HL-60/S4 (cell line): ENCODE measurements around the gene FAM13A.

ENCODE experiments used
- in situ Hi-C: fragments of 300-500 bp; cut with MboI; formaldehyde crosslinking; loops from 2 replicates; pipeline ENCODE4 v1.14.3; 2022; ENCODE audit warnings: low sequenced_read_pairs

The FAM13A gene

DNA sequence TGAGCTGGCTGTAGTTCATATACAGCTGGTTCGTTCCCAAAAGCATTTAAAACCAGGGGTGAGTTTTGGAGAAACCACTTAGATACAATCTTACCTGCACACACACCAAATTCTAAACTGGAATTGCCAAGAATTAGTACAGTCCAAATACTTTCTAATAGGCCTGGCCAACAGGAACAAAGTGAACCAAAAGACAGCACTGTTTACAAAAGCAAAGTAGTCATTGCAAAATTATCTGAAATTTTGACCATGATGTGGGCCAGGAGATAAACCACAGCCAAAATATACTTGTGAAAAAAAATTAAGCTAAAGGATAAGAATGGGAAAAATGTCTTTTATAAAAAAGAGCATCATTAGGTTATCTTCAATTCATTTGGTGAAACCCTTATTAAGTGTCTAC, 321.4 kb downstream of the FAM13A start:
- in situ Hi-C loops, result no loop called here

- in situ Hi-C loops, result no loop called here
These were observed 322.5 kb downstream of the FAM13A start for GRCh38 chr4:88734403-88734949.

GRCh38 chr4:88732714-88733368, 324.1 kb downstream of the FAM13A start:
- in situ Hi-C loops, result no loop called here

GRCh38 chr4:88731381-88731780, 325.6 kb downstream of the FAM13A start:
- in situ Hi-C loops, result no loop called here

- in situ Hi-C loops, result no loop called here
These were observed 326.2 kb downstream of the FAM13A start for GRCh38 chr4:88730811-88731210.

DNA sequence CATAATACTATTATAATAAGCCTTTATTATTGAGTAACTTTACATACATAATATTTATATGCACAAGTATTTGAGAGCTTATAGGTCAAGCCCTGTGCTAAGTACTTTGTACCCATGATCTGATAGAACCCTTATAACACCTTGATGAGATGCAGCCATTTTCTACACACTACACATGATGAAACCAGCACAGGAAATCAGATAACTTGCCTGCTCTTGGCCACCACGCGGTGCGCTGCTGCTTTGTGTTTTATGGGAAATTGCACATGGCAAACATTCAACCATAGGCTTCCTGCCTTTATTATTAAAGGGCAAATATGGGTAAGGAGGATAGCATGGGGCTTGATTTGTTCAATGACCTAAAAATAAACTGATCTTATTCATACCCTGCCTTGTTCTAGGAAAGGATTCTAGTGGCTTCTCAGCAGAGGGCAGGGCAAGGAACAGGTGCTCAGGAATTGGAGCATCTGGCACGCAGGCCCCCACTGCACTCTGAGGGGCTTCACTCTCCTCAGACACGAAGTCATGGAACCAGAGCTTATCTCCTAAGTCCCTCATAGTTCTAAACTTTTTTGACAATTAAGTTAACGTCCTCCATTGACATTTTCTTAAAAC, 327.7 kb downstream of the FAM13A start:
- in situ Hi-C loops, result no loop called here

- in situ Hi-C loops, result no loop called here
These were observed 328.8 kb downstream of the FAM13A start for GRCh38 chr4:88728146-88728545.

DNA sequence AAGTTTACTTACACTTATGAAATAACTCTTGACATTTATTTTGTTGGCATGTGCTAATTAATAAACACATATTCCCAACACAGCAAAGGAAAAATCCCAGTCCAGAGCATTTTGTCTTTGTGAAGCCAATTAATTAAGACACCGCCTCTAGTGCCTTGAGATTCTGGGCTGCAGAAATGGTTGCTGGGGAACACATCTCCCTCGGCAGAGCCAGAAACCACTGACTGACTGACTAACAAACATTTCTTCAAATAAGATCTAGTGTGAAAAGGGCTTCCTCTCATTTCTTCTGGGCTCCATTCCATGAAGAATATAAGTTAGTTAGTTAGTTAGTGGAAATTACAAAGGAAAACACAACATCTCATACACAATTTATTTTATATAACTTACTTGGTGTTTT, 331.0 kb downstream of the FAM13A start:
- in situ Hi-C loops, result no loop called here

DNA sequence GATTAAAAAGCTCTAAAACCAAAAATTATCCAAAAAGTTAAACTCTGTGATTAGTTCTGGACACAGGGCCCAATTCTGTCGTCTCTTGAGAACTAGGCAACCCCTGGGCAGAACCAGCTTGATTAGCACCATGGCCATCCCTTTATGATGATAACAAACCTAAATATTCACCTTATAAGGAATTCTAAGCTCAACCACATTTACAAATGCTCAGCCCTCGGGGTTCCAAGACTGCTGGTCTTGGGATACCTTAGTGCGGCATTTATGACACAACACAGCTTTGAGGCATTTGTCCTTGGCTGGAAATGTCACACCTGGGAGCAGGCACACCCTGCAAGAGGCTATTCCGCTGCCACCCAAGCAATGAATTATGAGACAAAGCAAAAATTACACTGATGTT, 331.8 kb downstream of the FAM13A start:
- in situ Hi-C loops, result no loop called here

DNA sequence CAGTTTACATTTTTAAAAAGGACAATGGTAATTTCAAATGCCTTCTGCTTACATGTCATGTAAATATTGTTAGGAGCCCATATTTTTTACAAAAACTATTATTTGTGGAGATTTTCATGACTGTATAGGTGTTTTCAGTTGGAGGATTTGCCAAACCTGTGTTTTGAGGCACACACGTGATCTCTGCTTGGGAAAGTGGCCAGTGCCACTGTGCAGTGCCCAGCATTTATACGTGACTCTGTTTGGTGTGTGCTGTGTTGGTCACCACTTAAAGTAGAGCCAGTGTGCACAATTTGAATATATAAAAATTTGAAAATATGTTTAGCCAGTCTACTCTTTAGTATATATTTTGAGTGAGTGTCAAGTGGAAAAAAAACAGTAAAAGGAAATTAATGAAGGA, 332.6 kb downstream of the FAM13A start:
- in situ Hi-C loops, result no loop called here

- in situ Hi-C loops, result no loop called here
These were observed 334.2 kb downstream of the FAM13A start for GRCh38 chr4:88722828-88723227.

GRCh38 chr4:88722276-88722780, 334.7 kb downstream of the FAM13A start:
- in situ Hi-C loops, result no loop called here

DNA sequence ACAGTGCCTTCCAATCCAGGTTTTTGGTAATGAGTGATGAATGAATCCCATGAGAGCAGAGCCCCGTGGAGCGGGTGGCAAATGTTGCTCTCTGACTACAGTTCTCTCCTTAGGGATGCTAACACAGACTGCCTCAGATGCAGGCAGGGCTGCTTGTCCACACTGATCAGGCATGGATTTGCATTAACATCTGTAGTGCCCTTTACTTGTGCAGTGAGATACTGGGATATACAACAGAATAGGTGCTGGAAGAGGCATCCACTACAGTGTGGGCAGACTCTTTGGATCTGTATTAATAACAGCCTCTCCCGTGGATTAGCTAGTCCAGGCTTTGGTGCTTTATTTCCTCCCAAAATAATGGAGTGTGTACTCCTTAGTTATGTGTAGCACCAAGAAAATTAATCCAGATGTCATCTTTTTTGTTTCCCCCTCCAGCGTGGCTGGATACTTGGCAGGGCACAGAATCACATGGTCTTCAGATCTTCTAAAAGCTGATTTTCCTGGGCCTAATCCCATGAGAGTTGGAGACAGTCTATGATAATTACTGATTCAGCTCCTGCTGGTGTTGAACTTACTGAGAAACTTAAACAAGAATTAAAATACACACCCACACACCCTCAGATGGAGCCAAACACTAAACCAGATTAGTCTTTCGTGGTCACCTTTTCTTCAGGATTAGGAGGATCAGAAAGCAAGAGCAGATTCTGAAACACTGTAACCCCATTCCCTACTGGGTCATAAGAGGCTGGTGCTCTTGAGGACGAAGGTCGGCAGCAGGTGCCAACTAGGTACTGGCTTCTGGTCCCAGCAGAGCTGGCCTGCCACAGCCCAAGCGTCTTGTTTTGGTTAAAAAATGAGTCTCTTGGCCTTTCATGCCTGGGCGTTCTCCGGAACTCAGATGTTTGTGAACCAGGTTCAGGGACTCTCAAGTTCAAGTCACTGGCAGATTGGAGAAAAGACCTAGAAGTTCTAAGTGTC, 336.2 kb downstream of the FAM13A start:
- in situ Hi-C loops, result no loop called here

- in situ Hi-C loops, result no loop called here
These were observed 337.6 kb downstream of the FAM13A start for GRCh38 chr4:88719381-88719780.

- in situ Hi-C loops, result no loop called here
These were observed 338.9 kb downstream of the FAM13A start for GRCh38 chr4:88718098-88718497.

GRCh38 chr4:88713782-88714181, 343.2 kb downstream of the FAM13A start:
- in situ Hi-C loops, result no loop called here

GRCh38 chr4:88709989-88710388, 347.0 kb downstream of the FAM13A start:
- in situ Hi-C loops, result no loop called here

DNA sequence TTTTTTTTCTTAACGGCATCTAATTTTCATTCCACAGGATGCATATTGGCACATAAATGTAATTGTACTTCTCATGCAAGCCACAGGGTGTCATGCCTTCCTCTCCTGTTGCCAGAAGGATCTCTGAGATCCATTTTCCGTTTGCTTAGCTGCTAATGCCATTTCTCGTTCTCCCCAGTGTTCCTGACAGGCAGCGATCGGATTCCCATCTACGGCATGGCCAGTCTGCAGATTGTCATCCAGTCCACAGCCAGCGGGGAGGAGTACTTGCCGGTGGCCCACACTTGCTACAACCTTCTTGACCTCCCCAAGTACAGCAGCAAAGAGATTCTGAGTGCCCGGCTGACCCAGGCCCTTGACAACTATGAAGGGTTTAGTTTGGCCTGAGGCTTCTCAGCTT, 350.4 kb downstream of the FAM13A start:
- in situ Hi-C loops, result no loop called here

DNA sequence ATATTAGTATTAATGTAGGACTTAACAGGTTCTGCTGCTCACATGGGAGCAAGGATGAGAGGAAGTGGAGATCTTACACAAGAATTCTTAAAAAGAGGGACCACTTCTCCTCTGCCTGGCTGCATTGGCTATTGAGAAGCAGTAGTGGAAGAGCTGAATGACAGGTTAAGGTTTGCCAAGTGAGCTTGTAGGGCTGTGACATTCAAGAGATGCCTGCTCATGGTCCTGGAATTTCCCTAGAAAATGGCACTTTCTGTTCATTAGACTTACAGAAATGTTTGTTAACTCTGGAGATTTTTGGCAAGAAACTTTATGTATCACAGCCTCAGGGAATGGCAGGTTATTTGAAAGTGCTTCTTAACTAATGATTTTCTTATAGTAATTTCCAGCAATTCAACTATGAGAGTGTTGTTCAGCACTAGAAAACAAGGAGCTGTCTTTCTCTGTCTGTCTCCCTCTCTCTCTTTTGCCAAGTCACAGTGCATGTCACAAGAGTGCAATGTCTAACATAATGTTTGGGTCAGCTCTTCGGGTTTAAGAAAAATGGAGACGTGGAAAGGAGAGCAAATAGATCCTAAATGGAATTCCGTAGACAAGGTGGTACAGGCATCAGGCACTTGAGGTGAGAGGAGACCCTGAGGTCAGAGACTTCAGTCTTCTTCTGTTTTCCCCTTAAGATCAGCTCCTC, 351.0 kb downstream of the FAM13A start:
- in situ Hi-C loops, result no loop called here

- in situ Hi-C loops, result no loop called here
These were observed 351.8 kb downstream of the FAM13A start for GRCh38 chr4:88705223-88705622.

- in situ Hi-C loops, result no loop called here
These were observed 354.2 kb downstream of the FAM13A start for GRCh38 chr4:88702782-88703181.
